HEK293 (cell line): ENCODE data around the gene DYNLT4.

Source experiments
- CTCF ChIA-PET: fragments of 350-600 bp; formaldehyde crosslinking; extraction: SDS; loops from one replicate; lab custom pipeline; 2021; ENCODE audit warnings: antibody characterized with exemption; lab: Yijun Ruan, JAX
- POLR2A ChIA-PET: fragments of 300-600 bp; formaldehyde crosslinking; extraction: SDS; loops from one replicate; lab custom pipeline; 2020; ENCODE audit warnings: antibody characterized with exemption, inconsistent platforms; lab: Yijun Ruan, JAX
- H3K27ac ChIP-seq: fragments of 200-500 bp; sonication (Bioruptor generic); 2 replicates; pipeline ENCODE4 v1.5.1; 2014; ENCODE audit warnings: low read depth, low read length, control low read depth, inconsistent platforms; ENCODE audit errors: extremely low read depth
- H3K36me3 ChIP-seq, 2 experiments: fragments of 200-500 bp in 1 of 2; sonication (Bioruptor generic) in 1 of 2; 1 replicate in 1 of 2; 2 replicates in 1 of 2; pipeline ENCODE4 v1.5.1; 2014 to 2017; ENCODE audit warnings: inconsistent platforms in 2 of 2, low read length in 2 of 2; ENCODE audit not compliant: control insufficient read depth in 2 of 2, insufficient read depth in 1 of 2
- H3K4me1 ChIP-seq: fragments of 200-500 bp; sonication (Bioruptor generic); 2 replicates; pipeline ENCODE4 v1.5.1; 2014; ENCODE audit warnings: mild to moderate bottlenecking, low read length, inconsistent platforms; ENCODE audit not compliant: control insufficient read depth, insufficient read depth
- H3K4me3 ChIP-seq: 2 replicates; pipeline ENCODE4 v1.5.1; 2011; ENCODE audit warnings: low read depth, mild to moderate bottlenecking, control low read depth, low read length, moderate library complexity
- H3K9me3 ChIP-seq: fragments of 200-500 bp; sonication (Bioruptor generic); 2 replicates; pipeline ENCODE4 v1.5.1; 2014; ENCODE audit warnings: low read depth, low read length, inconsistent platforms; ENCODE audit not compliant: control insufficient read depth, insufficient read depth
- KLF1 ChIP-seq: fragments of 450-650 bp; formaldehyde crosslinking; IDR thresholded peaks from 2 replicates; pipeline ENCODE4 v1.5.1; 2016; ENCODE audit warnings: missing biosample characterization, missing genetic modification characterization
- PRDM4 ChIP-seq: fragments of 450-650 bp; formaldehyde crosslinking; IDR thresholded peaks from 2 replicates; pipeline ENCODE4 v1.5.1; 2017; ENCODE audit warnings: missing biosample characterization, missing genetic modification characterization
- RBAK ChIP-seq: fragments of 450-650 bp; formaldehyde crosslinking; IDR thresholded peaks from 2 replicates; pipeline ENCODE4 v1.5.1; 2016; ENCODE audit warnings: missing biosample characterization, missing genetic modification characterization
- REPIN1 ChIP-seq: fragments of 450-650 bp; formaldehyde crosslinking; IDR thresholded peaks from 2 replicates; pipeline ENCODE4 v1.5.1; 2017; ENCODE audit warnings: missing biosample characterization, missing genetic modification characterization, low read depth
- TRIM28 ChIP-seq: IDR thresholded peaks from 2 replicates; pipeline ENCODE4 v1.6.1; 2011; ENCODE audit warnings: low read length, control low read depth, borderline replicate concordance
- ZNF10 ChIP-seq: fragments of 450-650 bp; formaldehyde crosslinking; IDR thresholded peaks from 2 replicates; pipeline ENCODE4 v1.5.1; 2017; ENCODE audit warnings: missing biosample characterization, missing genetic modification characterization
- ZNF121 ChIP-seq: fragments of 450-650 bp; formaldehyde crosslinking; IDR thresholded peaks from 2 replicates; pipeline ENCODE4 v1.5.1; 2016; ENCODE audit warnings: missing biosample characterization, missing genetic modification characterization
- ZNF16 ChIP-seq: fragments of 450-650 bp; formaldehyde crosslinking; IDR thresholded peaks from 2 replicates; pipeline ENCODE4 v1.5.1; 2016; ENCODE audit warnings: low read depth, missing biosample characterization, missing genetic modification characterization
- ZNF174 ChIP-seq: fragments of 450-650 bp; formaldehyde crosslinking; IDR thresholded peaks from 2 replicates; pipeline ENCODE4 v1.5.0; 2017; ENCODE audit warnings: missing biosample characterization, mild to moderate bottlenecking, missing genetic modification characterization
- ZNF19 ChIP-seq: fragments of 450-650 bp; formaldehyde crosslinking; IDR thresholded peaks from 2 replicates; pipeline ENCODE4; 2016; ENCODE audit warnings: missing biosample characterization, missing genetic modification characterization, low read depth
- ZNF211 ChIP-seq: fragments of 450-650 bp; formaldehyde crosslinking; IDR thresholded peaks from 2 replicates; pipeline ENCODE4 v1.5.1; 2016; ENCODE audit warnings: low read depth, missing biosample characterization, missing genetic modification characterization
- ZNF311 ChIP-seq: fragments of 450-650 bp; formaldehyde crosslinking; IDR thresholded peaks from 2 replicates; pipeline ENCODE4 v1.5.1; 2017; ENCODE audit warnings: missing biosample characterization, missing genetic modification characterization, borderline replicate concordance
- ZNF555 ChIP-seq: fragments of 450-650 bp; formaldehyde crosslinking; conservative IDR thresholded peaks from 2 replicates; pipeline ENCODE4 v1.5.1; 2017; ENCODE audit warnings: missing biosample characterization, mild to moderate bottlenecking, missing genetic modification characterization, inconsistent platforms
- ZNF621 ChIP-seq: fragments of 450-650 bp; formaldehyde crosslinking; IDR thresholded peaks from 2 replicates; pipeline ENCODE4 v1.5.1; 2017; ENCODE audit warnings: missing biosample characterization, missing genetic modification characterization
- ZNF660 ChIP-seq: fragments of 450-650 bp; IDR thresholded peaks from 2 replicates; pipeline ENCODE4 v1.5.1; 2018; ENCODE audit warnings: missing biosample characterization, mild to moderate bottlenecking, missing genetic modification characterization
- ZNF704 ChIP-seq: fragments of 450-650 bp; formaldehyde crosslinking; IDR thresholded peaks from 2 replicates; pipeline ENCODE4 v1.5.1; 2016; ENCODE audit warnings: missing biosample characterization, missing genetic modification characterization
- TF ChIP-seq, protein P1 (sequence below): fragments of 450-650 bp; formaldehyde crosslinking; conservative IDR thresholded peaks from 2 replicates; pipeline ENCODE4 v1.5.1; 2016; ENCODE audit warnings: low read depth, missing biosample characterization, missing genetic modification characterization
- TF ChIP-seq, protein P2 (sequence below): fragments of 450-650 bp; formaldehyde crosslinking; IDR thresholded peaks from 2 replicates; pipeline ENCODE4 v1.5.1; 2017; ENCODE audit warnings: missing biosample characterization, missing genetic modification characterization
- TF ChIP-seq, protein P3 (sequence below): fragments of 450-650 bp; formaldehyde crosslinking; conservative IDR thresholded peaks from 2 replicates; pipeline ENCODE4 v1.5.1; 2016; ENCODE audit warnings: low read depth, missing biosample characterization, missing genetic modification characterization
- TF ChIP-seq, protein P4 (sequence below): fragments of 450-650 bp; formaldehyde crosslinking; IDR thresholded peaks from 2 replicates; pipeline ENCODE4 v1.5.1; 2016; ENCODE audit warnings: missing biosample characterization, missing genetic modification characterization

DYNLT4 gene

GRCh38 chr1:44854970-44855369 lies 47.8 kb upstream of the DYNLT4 start:
- no peak for TF ChIP-seq ZNF211 (tag by site-specific recombination)
- TF ChIP-seq TRIM28, result no peak
- no peak for TF ChIP-seq ZNF311 (tag by site-specific recombination)
- TF ChIP-seq ZNF16 (tag by site-specific recombination), result no peak
- no peak for TF ChIP-seq KLF1 (tag by site-specific recombination)
- no peak for TF ChIP-seq RBAK (tag by site-specific recombination)
- TF ChIP-seq, protein P1, sequence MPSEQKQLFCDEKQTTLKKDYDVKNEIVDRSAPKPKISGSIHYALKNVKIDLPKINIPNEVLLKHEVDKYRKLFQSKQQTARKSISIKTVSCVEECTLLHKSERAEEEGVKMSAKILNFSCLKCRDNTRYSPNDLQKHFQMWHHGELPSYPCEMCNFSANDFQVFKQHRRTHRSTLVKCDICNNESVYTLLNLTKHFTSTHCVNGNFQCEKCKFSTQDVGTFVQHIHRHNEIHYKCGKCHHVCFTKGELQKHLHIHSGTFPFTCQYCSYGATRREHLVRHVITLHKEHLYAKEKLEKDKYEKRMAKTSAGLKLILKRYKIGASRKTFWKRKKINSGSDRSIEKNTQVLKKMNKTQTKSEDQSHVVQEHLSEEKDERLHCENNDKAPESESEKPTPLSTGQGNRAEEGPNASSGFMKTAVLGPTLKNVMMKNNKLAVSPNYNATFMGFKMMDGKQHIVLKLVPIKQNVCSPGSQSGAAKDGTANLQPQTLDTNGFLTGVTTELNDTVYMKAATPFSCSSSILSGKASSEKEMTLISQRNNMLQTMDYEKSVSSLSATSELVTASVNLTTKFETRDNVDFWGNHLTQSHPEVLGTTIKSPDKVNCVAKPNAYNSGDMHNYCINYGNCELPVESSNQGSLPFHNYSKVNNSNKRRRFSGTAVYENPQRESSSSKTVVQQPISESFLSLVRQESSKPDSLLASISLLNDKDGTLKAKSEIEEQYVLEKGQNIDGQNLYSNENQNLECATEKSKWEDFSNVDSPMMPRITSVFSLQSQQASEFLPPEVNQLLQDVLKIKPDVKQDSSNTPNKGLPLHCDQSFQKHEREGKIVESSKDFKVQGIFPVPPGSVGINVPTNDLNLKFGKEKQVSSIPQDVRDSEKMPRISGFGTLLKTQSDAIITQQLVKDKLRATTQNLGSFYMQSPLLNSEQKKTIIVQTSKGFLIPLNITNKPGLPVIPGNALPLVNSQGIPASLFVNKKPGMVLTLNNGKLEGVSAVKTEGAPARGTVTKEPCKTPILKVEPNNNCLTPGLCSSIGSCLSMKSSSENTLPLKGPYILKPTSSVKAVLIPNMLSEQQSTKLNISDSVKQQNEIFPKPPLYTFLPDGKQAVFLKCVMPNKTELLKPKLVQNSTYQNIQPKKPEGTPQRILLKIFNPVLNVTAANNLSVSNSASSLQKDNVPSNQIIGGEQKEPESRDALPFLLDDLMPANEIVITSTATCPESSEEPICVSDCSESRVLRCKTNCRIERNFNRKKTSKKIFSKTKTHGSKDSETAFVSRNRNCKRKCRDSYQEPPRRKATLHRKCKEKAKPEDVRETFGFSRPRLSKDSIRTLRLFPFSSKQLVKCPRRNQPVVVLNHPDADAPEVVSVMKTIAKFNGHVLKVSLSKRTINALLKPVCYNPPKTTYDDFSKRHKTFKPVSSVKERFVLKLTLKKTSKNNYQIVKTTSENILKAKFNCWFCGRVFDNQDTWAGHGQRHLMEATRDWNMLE (tag by site-specific recombination), result no peak
- TF ChIP-seq ZNF174 (tag by site-specific recombination), result no peak
- TF ChIP-seq ZNF19 (tag by site-specific recombination), result no peak
- TF ChIP-seq ZNF121 (tag by site-specific recombination), result no peak
- TF ChIP-seq ZNF704 (tag by site-specific recombination), result no peak
- TF ChIP-seq ZNF555, result no peak
- H3K27ac ChIP-seq, result no peak overlapping the region
- peaks cover 0 to 42% of the 10 kb centered on the region in 2 experiments; a peak in 2 of 3 replicates for H3K36me3 ChIP-seq
- CTCF ChIA-PET, result no interaction called here
- H3K4me1 ChIP-seq, result no peaks in the 10 kb centered on the region
- POLR2A ChIA-PET, result no interaction called here
- H3K9me3 ChIP-seq, result no peaks in the 10 kb centered on the region
- H3K4me3 ChIP-seq, result no peak overlapping the region

DNA sequence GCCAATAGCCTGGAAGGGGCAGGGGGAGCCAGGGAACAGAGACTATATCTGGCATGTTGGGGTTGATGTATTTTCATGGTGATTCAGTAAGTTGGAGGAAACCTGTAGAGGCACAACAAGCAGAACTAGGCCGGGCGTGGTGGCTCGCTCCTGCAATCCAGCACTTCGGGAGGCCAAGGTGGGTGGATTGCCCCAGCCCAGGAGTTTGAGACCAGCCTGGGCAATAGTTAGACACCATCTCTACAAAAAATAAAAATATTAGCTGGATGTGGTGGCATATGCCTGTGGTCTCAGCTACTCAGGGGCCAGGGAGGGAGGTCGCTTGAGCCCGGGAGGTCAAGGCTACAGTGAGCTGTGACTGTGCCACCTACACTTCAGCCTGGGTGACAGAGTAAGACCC lies 46.0 kb upstream of the DYNLT4 start:
- no peak overlapping the region for H3K27ac ChIP-seq
- peaks cover 0 to 39% of the 10 kb centered on the region in 2 experiments; a peak in 2 of 3 replicates for H3K36me3 ChIP-seq
- H3K4me1 ChIP-seq, result no peaks in the 10 kb centered on the region
- no peaks in the 10 kb centered on the region for H3K9me3 ChIP-seq
- H3K4me3 ChIP-seq, result no peak overlapping the region
- ChIA-PET POLR2A (interaction anchor here (1.2 kb wide), 1 partner anchor 10 kb away, joined by 3 read pairs; the partner anchor contains the start of gene PTCH2), CTCF (interaction anchor here (0.5 to 0.7 kb wide), 2 partner anchors 19 to 503 kb away, joined by 3 to 5 read pairs; no protein-coding TSS in a partner anchor)
- TF ChIP-seq, protein P2, sequence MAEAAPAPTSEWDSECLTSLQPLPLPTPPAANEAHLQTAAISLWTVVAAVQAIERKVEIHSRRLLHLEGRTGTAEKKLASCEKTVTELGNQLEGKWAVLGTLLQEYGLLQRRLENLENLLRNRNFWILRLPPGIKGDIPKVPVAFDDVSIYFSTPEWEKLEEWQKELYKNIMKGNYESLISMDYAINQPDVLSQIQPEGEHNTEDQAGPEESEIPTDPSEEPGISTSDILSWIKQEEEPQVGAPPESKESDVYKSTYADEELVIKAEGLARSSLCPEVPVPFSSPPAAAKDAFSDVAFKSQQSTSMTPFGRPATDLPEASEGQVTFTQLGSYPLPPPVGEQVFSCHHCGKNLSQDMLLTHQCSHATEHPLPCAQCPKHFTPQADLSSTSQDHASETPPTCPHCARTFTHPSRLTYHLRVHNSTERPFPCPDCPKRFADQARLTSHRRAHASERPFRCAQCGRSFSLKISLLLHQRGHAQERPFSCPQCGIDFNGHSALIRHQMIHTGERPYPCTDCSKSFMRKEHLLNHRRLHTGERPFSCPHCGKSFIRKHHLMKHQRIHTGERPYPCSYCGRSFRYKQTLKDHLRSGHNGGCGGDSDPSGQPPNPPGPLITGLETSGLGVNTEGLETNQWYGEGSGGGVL (tag by site-specific recombination), result no peak
- TF ChIP-seq, protein P3, sequence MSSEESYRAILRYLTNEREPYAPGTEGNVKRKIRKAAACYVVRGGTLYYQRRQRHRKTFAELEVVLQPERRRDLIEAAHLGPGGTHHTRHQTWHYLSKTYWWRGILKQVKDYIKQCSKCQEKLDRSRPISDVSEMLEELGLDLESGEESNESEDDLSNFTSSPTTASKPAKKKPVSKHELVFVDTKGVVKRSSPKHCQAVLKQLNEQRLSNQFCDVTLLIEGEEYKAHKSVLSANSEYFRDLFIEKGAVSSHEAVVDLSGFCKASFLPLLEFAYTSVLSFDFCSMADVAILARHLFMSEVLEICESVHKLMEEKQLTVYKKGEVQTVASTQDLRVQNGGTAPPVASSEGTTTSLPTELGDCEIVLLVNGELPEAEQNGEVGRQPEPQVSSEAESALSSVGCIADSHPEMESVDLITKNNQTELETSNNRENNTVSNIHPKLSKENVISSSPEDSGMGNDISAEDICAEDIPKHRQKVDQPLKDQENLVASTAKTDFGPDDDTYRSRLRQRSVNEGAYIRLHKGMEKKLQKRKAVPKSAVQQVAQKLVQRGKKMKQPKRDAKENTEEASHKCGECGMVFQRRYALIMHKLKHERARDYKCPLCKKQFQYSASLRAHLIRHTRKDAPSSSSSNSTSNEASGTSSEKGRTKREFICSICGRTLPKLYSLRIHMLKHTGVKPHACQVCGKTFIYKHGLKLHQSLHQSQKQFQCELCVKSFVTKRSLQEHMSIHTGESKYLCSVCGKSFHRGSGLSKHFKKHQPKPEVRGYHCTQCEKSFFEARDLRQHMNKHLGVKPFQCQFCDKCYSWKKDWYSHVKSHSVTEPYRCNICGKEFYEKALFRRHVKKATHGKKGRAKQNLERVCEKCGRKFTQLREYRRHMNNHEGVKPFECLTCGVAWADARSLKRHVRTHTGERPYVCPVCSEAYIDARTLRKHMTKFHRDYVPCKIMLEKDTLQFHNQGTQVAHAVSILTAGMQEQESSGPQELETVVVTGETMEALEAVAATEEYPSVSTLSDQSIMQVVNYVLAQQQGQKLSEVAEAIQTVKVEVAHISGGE (tag by site-specific recombination), result no peak
- TF ChIP-seq ZNF621 (tag by site-specific recombination), result no peak
- TF ChIP-seq, protein P4, sequence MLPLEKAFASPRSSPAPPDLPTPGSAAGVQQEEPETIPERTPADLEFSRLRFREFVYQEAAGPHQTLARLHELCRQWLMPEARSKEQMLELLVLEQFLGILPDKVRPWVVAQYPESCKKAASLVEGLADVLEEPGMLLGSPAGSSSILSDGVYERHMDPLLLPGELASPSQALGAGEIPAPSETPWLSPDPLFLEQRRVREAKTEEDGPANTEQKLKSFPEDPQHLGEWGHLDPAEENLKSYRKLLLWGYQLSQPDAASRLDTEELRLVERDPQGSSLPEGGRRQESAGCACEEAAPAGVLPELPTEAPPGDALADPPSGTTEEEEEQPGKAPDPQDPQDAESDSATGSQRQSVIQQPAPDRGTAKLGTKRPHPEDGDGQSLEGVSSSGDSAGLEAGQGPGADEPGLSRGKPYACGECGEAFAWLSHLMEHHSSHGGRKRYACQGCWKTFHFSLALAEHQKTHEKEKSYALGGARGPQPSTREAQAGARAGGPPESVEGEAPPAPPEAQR (tag by site-specific recombination), result no peak
- no peak for TF ChIP-seq ZNF660 (tag by site-specific recombination)
- TF ChIP-seq REPIN1 (tag by site-specific recombination), result no peak
- no peak for TF ChIP-seq PRDM4 (tag by site-specific recombination)
- no peak for TF ChIP-seq ZNF10 (tag by site-specific recombination)
